Measurements from ENCODE around the gene DYNC2I2.
"Not testable (repeated sequence)": the region's sequence is repeated elsewhere in the genome, so short reads cannot be mapped to it uniquely, and the experiment has no call there.

GRCh38 chr9:128693738-128694137 lies 37.1 kb upstream of the DYNC2I2 start:
- TF ChIP-seq, protein P1, sequence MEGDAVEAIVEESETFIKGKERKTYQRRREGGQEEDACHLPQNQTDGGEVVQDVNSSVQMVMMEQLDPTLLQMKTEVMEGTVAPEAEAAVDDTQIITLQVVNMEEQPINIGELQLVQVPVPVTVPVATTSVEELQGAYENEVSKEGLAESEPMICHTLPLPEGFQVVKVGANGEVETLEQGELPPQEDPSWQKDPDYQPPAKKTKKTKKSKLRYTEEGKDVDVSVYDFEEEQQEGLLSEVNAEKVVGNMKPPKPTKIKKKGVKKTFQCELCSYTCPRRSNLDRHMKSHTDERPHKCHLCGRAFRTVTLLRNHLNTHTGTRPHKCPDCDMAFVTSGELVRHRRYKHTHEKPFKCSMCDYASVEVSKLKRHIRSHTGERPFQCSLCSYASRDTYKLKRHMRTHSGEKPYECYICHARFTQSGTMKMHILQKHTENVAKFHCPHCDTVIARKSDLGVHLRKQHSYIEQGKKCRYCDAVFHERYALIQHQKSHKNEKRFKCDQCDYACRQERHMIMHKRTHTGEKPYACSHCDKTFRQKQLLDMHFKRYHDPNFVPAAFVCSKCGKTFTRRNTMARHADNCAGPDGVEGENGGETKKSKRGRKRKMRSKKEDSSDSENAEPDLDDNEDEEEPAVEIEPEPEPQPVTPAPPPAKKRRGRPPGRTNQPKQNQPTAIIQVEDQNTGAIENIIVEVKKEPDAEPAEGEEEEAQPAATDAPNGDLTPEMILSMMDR (IDR thresholded peaks at IDR 0.05): not testable (repeated sequence)
- TF ChIP-seq POLR2A (IDR thresholded peaks at IDR 0.05): not testable (repeated sequence)

Measured in esophagus squamous epithelium (tissue), 4 donors.